ENCODE results near the gene GTPBP10.

GRCh38 chr7:90349305-90349704 is 2.8 kb downstream of the GTPBP10 start:
- no peak for TF ChIP-seq POLR2AphosphoS5 (IDR thresholded peaks at IDR 0.05; ENCODE audit: low read depth)
- TF ChIP-seq CTCF (IDR thresholded peaks at IDR 0.05; ENCODE audit: insufficient read depth, low read length): no peak
- TF ChIP-seq GABPA (IDR thresholded peaks at IDR 0.05; ENCODE audit: low read depth): no peak
- no peak for TF ChIP-seq SPI1 (IDR thresholded peaks at IDR 0.05; ENCODE audit: borderline replicate concordance, low read depth)
- no peak for TF ChIP-seq REST (IDR thresholded peaks at IDR 0.05; ENCODE audit: insufficient replicate concordance, low read depth)
